ENCODE measurements around the gene TBC1D23. TPM values are rescaled to one million over a fixed set of nuclear protein-coding genes. Genes with fewer than 3 reads are reported as not detected.
"Not testable (repeated sequence)": the region's sequence is repeated elsewhere in the genome, so short reads cannot be mapped to it uniquely, and the experiment has no call there.

TBC1D23 gene
- total RNA-seq, 1 experiment from 2014 or later, result 25.7 TPM

DNA sequence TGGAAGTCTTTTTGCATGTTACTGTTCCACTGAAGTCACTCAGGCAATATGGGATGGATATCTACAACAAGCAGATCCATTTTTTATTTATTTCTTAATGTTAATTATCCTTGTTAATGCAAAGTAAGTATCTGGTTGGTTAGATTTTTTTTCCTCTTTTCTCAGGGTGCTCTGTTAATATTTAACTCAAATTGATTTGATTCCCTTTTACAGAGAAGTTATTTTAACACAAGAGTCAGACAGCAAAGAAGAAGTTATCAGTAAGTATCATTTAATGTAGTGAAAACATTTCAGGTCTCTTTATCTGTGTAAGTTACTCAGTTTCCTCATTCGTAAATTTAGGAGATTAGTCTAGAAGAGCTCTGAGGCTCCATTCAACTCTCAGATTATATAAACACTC is 34.3 kb downstream of the TBC1D23 start:
- no peak for DNase-seq (ENCODE audit: low read depth)

DNA sequence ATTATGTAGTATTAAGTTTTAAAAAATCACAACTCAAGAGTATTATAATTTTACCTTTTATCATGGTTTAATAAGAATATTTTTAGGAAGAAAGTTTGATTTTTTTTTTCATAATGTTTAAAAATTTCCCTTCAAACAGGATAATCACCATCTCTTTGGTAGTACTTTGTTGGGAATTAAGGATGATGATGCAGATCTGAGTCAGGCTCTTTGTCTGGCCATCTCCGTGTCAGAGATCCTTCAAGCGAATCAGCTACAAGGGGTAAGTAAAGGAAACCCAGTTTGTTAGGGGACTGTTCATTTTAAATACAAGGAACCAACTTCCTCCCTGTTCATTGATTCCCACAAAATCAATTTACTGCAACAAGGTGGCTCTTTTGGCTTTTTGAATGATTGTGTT is 37.0 kb downstream of the TBC1D23 start:
- DNase-seq (ENCODE audit: low read depth), result peak; percentile 56

DNA sequence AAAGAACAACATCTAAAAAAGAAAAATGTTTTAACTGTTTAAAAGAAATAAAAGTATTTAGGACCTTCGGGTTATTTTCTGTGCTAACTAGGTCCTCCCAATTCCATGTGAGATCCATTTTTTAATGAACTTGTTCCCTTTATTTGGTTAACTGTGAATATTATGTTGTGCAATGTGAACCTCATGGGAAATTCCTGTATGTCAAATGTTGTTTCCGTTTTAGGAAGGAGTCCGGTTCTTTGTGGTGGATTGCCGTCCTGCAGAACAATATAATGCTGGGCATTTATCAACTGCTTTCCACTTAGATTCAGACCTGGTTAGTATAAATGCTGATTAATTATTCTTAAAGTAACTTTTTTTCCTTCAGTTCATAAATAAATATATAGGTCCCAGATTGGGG is 38.2 kb downstream of the TBC1D23 start:
- no peak for DNase-seq (ENCODE audit: low read depth)

DNA sequence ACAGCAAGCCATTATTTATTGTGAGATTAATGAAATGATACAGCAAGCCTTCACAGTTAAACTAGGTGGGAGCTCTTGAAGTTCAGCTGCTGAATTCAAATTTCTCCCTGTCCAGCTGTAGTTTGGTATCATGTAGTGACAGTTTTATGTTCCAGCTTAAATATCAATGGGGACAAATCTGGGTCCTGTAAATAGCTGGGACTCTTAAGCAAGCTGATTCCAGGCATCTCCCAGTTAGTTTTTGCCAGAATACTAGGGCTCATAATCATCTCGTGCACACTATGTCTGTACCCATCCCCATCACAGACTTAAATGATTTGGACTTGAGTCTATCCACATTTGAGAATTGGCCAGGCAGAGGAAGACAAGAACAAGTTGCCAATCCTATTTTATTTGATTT is 45.9 kb downstream of the TBC1D23 start:
- no peak for DNase-seq (ENCODE audit: low read depth)

DNA sequence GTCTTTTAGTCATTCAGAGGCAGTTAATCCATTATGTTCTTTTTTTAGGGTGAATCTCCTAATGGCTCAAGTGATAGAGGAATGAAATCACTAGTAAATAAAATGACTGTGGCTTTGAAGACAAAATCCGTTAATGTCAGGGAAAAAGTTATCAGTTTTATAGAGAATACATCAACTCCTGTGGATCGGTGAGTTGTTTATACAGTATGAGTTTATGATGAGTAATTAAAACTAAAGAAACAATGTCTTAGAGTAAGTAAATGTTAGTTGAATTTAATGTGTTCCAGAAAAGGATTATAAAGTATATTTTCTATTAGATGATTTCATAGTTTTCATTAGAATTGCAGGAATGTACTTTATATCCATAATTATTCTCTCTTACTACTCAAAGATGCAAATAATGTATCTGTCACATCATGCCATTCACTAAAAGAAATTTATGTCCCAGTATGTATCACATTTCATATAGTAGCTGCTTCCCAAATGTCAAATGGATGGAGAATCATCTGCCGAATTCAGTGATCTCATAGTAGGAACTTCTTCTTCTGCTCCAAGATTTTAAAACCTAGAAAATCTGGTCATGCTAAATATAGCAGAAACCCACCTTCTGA is 49.7 kb downstream of the TBC1D23 start:
- no peak for DNase-seq (ENCODE audit: low read depth)

DNA sequence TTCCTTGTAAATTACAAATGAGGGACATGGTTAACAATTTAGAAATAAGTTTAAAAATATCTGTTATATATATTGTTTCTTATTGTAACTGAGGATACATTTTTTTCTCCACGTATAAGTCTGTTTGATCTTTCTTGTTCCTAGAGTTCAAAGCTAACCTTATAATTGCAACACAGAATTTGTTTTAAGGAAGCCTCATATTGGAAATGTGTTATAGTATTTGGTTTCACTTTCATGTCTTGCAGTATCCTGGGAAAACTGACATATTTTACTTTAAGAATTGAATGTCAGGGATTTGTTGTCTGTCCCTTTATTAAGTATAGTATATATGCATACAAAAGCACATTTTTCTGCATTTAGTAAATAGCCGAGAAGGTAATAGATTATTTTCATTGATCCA is 50.2 kb downstream of the TBC1D23 start:
- DNase-seq (ENCODE audit: low read depth), result no peak

DNA sequence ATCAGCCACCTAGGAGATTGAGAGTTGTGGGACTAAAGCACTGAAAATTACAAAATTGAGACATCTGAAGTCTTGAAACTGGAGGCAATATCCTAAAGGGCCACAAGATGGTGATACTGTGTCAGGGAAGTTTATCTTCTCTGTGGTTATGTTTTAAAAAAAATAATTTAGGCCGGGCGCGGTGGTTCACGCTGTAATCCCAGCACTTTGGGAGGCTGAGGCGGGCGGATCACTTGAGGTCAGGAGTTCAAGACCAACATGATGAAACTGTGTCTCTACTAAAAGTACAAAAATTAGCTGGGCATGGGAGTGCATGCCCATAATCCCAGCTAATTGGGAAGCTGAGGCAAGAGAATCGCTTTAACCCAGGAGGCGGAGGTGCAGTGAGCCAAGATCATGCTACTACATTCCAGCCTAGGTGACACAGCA is 55.9 kb downstream of the TBC1D23 start:
- DNase-seq (ENCODE audit: low read depth), result peak; percentile 44

DNA sequence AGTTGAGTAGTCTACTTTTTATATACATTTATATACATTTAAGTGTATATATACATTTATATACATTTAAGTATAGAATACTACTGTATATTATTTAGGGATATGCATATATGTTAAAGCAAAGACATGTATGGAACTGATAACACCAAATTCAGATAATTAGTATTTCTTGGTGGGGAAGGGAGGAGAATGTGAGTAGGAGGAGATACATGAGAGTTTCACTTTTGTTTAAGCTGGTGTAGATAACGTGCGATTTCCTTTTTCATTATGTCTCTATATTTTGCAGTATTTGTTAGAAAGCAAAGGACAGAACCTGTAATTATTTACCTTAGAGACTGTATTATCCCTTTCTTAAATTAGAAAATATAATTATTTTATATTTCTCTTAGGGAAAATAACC is 57.1 kb downstream of the TBC1D23 start:
- no peak for DNase-seq (ENCODE audit: low read depth)

DNA sequence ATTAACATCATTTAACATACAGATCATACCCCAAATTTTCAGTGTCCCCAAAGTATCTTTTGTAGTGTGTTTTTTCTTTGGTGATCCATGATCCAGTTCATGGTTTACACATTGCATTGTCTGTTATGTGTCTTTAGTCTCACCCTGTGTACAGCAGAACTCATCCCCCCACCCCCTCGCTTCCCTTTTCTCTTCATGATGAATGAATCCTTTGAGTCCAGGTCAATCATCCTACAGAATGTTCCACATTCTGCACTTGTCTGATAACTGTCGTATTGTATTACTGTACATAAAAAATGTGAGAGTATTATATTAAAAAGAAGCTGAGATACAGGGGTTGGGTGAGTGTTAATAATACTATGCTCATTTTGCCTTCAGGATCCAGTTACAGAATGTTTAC is 59.2 kb downstream of the TBC1D23 start:
- DNase-seq (ENCODE audit: low read depth), result no peak

DNA sequence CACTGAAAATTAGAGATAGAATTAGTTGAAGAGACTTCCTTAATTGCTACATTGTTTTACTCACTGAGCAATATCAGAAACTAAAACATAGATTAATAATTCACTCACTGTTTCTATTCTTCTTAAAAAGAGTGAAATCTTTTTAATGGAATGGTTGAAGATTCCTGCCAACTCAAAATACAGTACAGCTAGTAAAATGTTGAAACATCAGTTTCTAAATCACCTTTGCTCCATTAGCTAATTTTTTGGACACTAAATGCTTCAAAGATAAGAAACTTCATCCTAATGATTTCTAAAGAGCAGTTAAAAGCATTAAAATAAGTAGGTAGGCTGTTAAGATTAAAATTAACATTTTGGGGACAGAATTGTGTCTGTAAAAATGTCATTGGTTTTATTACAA is 63.3 kb downstream of the TBC1D23 start:
- no peak for DNase-seq (ENCODE audit: low read depth)

DNA sequence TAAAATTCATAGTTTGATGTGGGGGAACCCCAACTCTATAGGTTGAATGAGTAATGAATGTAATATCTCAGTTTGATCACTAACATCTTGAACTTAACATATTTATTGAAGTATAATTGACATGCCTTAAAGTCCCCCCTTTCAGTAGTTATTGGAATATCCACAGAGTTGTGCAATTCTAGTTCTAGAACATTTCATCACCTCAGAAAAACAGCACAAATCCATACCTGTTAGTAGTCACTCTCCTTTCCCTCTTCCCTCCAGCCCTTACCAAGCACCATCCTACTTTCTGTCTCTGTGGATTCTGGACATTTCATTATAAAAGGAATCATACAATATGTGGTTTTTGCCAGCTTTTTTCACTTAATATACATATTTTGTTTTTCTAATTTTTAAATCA is 65.0 kb downstream of the TBC1D23 start:
- no peak for DNase-seq (ENCODE audit: low read depth)

DNA sequence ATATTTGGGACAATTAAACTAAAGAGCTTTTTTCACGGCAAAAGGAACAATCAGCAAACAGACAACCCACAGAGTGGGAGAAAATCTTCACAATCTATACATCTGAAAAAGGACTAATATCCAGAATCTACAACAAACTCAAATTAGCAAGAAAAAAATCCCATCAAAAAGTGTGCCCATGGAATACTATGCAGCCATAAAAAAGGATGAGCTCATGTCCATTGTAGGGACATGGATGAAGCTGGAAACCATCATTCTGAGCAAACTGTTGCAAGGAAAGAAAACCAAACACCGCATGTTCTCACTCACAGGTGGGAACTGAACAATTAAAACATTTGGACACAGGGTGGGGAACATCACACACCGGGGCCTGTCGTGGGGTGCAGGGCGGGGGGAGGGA is 66.6 kb downstream of the TBC1D23 start:
- not testable (repeated sequence) for DNase-seq (ENCODE audit: low read depth)

DNA sequence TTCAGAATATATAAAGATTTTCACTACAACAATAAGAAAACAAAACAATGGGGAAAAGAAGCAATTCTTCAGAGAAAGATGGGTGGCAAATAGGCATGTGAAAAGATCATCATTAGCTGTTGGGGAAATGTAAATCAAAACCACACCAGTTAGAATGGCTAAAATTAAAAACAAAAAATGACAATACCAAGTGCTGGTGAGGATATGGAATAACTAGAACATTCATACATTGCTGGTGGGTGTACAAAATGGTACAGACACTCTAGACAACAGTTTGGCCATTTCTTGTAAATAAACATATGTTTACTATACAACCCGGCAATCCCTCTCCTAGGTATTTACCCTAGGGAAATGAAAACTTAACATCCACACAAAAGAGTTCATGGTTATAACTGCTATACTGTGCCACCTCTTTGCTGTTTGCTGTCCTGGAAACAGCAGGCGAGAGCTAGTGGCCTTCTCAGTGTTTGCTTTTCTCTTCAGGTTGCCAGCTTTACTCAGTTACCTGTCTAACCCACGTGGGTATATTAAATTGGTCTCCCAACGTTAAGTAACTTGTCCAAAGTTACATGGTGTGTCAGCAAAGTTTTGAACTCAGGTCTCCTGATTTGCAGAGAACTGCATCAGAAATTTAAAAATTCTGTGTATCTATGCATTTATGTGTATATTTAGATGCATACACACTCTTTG is 69.2 kb downstream of the TBC1D23 start:
- no peak for DNase-seq (ENCODE audit: low read depth)

DNA sequence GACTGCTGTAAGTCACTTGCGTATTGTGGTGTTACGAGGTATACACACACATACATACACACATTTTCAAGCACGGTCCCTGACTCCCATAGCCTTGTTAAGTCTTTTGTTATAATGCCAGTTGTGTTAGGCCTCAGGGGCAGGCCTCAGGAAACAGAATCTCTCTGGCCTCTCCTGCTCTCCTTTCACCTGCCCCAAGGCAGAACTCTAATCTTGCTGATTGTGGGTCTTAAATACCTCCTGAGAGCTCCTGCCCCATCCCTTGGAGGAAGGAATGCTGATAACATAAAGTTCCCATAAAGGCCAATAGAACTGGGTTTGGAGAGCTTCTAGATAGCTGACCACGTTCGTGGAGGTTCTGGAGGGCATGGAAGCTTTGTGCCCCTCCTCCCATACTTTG is 69.9 kb downstream of the TBC1D23 start:
- no peak for DNase-seq (ENCODE audit: low read depth)

DNA sequence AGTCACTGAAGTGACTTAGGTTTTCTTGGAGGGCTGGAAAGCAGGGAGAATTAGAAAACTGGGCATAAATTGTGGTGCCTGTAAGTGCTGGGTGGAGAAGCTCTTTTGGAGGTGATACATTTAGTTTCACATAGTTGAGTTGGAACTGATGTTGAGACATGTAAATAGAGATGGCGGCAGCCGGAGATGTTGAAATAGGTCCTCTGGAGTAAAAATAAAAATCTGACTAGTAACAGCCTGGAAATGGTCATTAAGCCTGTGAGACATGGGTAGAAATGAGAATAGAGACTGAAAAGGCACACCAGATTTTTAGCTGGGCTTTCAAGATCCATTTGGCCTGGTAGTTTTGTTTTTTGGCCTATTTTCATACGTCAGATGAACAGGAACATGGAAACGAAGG is 70.9 kb downstream of the TBC1D23 start:
- no peak for DNase-seq (ENCODE audit: low read depth)

DNA sequence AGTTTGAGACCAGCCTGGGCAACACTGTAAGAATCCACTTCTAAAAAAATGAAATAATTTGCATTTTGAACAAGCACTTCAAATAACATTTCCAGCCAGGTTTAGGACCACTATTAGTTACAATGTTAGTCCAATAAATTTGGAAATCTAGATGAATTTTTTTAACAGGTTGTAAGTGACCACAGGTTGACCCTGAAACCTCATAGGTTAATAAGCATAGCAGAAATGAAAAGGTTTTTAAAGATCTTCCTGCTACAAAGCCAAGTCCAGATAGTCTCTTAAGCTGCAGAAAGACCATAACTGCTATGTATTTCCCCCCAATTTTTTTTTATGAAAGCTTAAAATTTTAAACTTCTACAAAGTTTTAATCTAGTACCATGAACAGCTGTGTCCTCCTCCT is 72.3 kb downstream of the TBC1D23 start:
- DNase-seq (ENCODE audit: low read depth), result no peak

DNA sequence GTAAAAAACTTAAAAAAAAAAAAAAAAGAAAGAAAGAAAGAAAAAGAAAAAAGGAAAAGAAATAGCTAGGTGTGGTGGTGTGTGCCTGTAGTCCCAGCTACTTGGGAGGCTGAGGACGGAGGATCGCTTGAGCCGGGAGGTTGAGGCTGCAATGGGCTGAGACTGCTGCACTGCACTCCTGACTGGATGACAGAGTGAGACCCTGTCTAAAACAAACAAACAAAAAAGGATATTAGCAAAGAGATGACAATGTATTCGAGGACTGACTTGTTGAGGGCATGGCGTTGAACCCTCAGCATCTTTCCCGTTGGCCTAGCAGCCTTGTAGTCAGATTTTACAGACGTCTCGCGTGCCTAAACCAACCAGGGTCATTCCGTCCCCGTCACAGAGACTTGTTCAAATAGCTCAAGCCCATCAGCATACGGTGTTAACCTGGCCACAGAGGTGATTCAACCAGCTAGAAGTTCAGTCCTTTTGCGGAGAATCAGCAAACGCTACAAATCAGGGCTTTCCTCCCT is 73.2 kb downstream of the TBC1D23 start:
- DNase-seq (ENCODE audit: low read depth), result no peak

DNA sequence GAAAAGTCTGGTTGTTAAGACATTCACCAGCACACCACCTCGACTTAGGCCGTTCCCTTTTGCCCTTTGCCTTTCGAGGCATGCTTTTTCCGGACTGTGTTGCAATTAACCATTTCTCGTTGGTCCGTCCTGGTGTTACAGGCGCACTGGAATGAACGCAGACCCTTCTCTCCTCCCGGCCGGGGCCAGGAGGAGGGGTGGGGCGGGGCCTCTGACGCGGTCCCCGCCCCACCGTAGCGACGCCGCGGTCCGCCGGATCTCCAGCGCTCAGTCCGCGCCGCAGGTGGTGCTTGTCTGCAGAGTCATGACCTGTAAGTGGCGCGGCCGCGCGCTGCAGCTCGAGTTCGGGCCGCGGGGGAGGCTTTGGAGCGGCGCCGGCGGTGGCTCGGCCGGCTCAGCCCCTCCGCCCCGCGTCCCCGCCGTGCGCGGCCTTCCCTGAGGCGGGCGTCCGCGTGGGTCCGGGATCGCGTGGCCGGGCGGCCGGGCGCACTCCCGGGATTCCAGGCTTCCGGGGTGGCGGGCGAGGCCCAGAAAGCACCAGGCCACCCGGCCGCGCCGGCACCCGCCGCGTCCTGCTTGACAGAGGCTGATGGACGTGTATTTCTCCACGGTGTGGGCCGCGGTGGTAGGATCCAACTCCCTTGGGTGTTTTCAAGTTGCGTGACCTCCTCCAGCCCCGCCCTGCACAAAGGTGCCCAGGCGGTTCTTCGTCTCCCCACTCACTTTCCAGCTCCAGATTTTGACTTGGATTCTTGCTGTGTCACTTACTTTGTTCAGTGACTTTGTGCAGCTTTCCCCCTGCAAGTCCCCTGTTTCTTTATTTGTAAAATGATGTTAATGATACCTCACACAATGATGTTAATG is 73.9 kb downstream of the TBC1D23 start, which contains the start of gene NIT2:
TSS of gene NIT2 (plus strand) at position 270 of the 864 bp plus-strand sequence. CDS start at position 305, 35 bp downstream.
- DNase-seq (ENCODE audit: low read depth), result peak; percentile 79

DNA sequence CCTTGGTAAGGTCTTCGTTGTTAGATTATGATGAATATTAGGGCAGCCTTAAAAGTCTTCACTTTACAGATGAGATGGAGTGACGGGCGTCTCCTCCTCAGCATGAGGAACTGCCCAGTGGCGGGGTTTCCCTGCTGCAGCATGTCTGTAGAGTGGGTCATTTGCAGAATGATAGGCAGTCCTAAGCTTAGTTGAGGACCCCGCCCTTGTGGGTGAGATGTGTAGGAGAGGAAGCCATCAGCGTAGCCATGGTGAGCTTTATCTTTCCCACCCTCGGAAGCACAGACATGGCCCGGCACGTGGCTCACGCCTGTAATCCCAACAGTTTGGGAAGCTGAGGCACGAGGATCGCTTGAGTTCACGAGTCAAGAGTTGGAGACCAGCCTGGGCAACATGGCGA is 74.6 kb downstream of the TBC1D23 start:
- DNase-seq (ENCODE audit: low read depth), result peak; percentile 12

DNA sequence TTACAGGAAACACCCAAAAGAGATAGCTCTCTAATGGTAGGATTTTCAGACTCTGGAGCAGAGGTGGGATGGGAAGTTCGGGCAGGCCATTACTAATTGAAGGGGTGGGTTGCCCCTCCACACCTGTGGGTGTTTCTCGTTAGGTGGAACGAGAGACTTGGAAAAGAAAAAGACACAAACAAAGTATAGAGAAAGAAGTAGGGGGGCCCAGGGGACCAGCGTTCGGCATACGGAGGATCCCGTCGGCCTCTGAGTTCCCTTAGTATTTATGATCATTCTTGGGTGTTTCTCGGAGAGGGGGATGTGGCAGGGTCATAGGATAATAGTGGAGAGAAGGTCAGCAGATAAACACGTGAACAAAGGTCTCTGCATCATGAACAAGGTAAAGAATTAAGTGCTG is 75.4 kb downstream of the TBC1D23 start:
- DNase-seq (ENCODE audit: low read depth), result not testable (repeated sequence)

DNA sequence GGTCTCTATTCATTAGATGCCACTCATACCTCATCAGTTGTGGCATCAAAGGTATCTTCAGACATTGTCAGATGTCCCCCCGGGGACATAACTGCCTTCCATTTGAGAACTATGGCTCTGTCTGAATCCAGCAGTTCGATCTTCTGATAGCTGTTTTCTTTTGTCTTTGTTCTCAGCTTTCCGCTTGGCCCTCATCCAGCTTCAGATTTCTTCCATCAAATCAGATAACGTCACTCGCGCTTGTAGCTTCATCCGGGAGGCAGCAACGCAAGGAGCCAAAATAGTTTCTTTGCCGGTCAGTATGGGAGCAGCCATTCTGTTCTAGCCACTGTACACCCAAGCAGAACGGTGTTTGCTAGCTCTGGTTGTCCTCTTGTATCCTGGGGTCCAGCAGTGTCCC is 78.1 kb downstream of the TBC1D23 start:
- no peak for DNase-seq (ENCODE audit: low read depth)

DNA sequence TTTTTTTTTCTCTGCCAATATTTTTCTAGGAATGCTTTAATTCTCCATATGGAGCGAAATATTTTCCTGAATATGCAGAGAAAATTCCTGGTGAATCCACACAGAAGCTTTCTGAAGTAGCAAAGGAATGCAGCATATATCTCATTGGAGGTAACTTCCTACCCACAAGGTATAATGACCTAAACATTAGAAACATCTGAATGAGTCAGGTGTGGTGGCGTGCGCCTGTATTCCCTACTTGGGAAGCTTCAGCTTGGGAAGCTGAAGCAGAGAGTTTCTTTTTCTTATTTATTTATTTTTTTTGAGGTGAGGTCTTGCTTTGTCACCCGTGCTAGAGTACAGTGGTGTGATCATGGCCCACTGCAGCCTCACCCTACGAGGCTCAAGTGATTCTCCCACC is 79.0 kb downstream of the TBC1D23 start:
- no peak for DNase-seq (ENCODE audit: low read depth)
